ENCODE measurements around the gene SULT1C2. TPM values are rescaled to one million over a fixed set of nuclear protein-coding genes. Genes with fewer than 3 reads are reported as not detected.

SULT1C2 gene
- total and polyA plus RNA-seq, 2 donors (not counting 1 experiment from before 2014, with no cell fraction given) = not detected

GRCh38 chr2:108316033-108316432 is 27.3 kb downstream of the SULT1C2 start:
- Histone ChIP-seq H3K27ac (ENCODE audit: low read length in 2 of 2) (no peak overlapping the region), H3K4me3 (ENCODE audit: control extremely low read depth in 1 of 5, extremely low read depth in 1 of 5, insufficient read depth in 1 of 5, low read depth in 2 of 5, low read length in 4 of 5) (no peak overlapping the region), H3K4me2 (replicated peaks; ENCODE audit: low read depth, low read length, poor library complexity, severe bottlenecking) (no peak overlapping the region), H3K27me3 (replicated peaks in 1 of 4; ENCODE audit: control extremely low read depth in 1 of 4, control insufficient read depth in 3 of 4, insufficient read depth in 4 of 4, low read length in 3 of 4) (no peaks in the 10 kb centered on the region), H4K20me1 (ENCODE audit: control insufficient read depth, insufficient read depth, low read length, poor library complexity, severe bottlenecking) (no peaks in the 10 kb centered on the region), H3K79me2 (ENCODE audit: control insufficient read depth, insufficient read depth, low read length) (no peaks in the 10 kb centered on the region), H3K9ac (ENCODE audit: low read length) (no peak overlapping the region), H3K9me3 (ENCODE audit: control extremely low read depth in 1 of 3, control insufficient read depth in 2 of 3, insufficient read depth in 1 of 3, low read length in 2 of 3) (peaks cover 0 to 6% (median 0%) of the 10 kb centered on the region in 3 donors), H3K36me3 (replicated peaks in 1 of 2; ENCODE audit: control extremely low read depth in 1 of 2, control insufficient read depth in 1 of 2, extremely low read depth in 1 of 2, insufficient read depth in 2 of 2, low read length in 1 of 2) (no peaks in the 10 kb centered on the region), H2AFZ (ENCODE audit: insufficient read depth, low read depth, low read length, poor library complexity, severe bottlenecking) (no peak overlapping the region), H3K4me1 (ENCODE audit: control insufficient read depth in 2 of 2, insufficient read depth in 2 of 2, low read length in 2 of 2) (no peaks in the 10 kb centered on the region)
- no peak for TF ChIP-seq CTCF (IDR thresholded peaks at IDR 0.05)
- no peak for TF ChIP-seq EZH2 (IDR thresholded peaks at IDR 0.05; ENCODE audit: borderline replicate concordance, insufficient read depth, low read depth, low read length, poor library complexity, severe bottlenecking)
- Mint-ChIP-seq H3K27me3 (peaks cover 4% of the 10 kb centered on the region), H3K4me3 (no peak overlapping the region), H3K9me3 (ENCODE audit: insufficient read depth) (no peaks in the 10 kb centered on the region), H3K27ac (no peak overlapping the region), H3K4me1 (no peaks in the 10 kb centered on the region)
- DNase-seq (no peak), ATAC-seq (ENCODE audit: low read depth) (no peak)
- ChIA-PET POLR2A (no interaction called here), CTCF (no interaction called here)
- intact Hi-C loops (cut with micrococcal nuclease) = no loop called here
- 74% methylated on average over 3 of the region's 6 CpGs for WGBS (ENCODE audit: insufficient coverage)

GRCh38 chr2:108316461-108317258 is 28.0 kb downstream of the SULT1C2 start:
- no peak overlapping the region for H3K4me3 ChIP-seq (ENCODE audit: control extremely low read depth in 1 of 5, extremely low read depth in 1 of 5, insufficient read depth in 1 of 5, low read depth in 2 of 5, low read length in 4 of 5)
- H3K36me3 ChIP-seq (replicated peaks in 1 of 2; ENCODE audit: control extremely low read depth in 1 of 2, control insufficient read depth in 1 of 2, extremely low read depth in 1 of 2, insufficient read depth in 2 of 2, low read length in 1 of 2) = no peaks in the 10 kb centered on the region
- ATAC-seq (ENCODE audit: low read depth) (no peak), DNase-seq (no peak)
- H3K9ac ChIP-seq (ENCODE audit: low read length) = no peak overlapping the region
- no peak overlapping the region for H2AFZ ChIP-seq (ENCODE audit: insufficient read depth, low read depth, low read length, poor library complexity, severe bottlenecking)
- ChIA-PET CTCF (no interaction called here), POLR2A (no interaction called here)
- no peaks in the 10 kb centered on the region for H3K9me3 Mint-ChIP-seq (ENCODE audit: insufficient read depth)
- H3K9me3 ChIP-seq (ENCODE audit: control extremely low read depth in 1 of 3, control insufficient read depth in 2 of 3, insufficient read depth in 1 of 3, low read length in 2 of 3) = peaks cover 0 to 4% (median 0%) of the 10 kb centered on the region in 3 donors
- H3K4me3 Mint-ChIP-seq = no peak overlapping the region
- H3K27me3 ChIP-seq (replicated peaks in 1 of 4; ENCODE audit: control extremely low read depth in 1 of 4, control insufficient read depth in 3 of 4, insufficient read depth in 4 of 4, low read length in 3 of 4) = no peaks in the 10 kb centered on the region
- H3K4me1 ChIP-seq (ENCODE audit: control insufficient read depth in 2 of 2, insufficient read depth in 2 of 2, low read length in 2 of 2) = no peaks in the 10 kb centered on the region
- H3K27ac ChIP-seq (ENCODE audit: low read length in 2 of 2) = no peak overlapping the region
- no peak overlapping the region for H3K4me2 ChIP-seq (replicated peaks; ENCODE audit: low read depth, low read length, poor library complexity, severe bottlenecking)
- no peak for TF ChIP-seq CTCF (IDR thresholded peaks at IDR 0.05)
- TF ChIP-seq EZH2 (IDR thresholded peaks at IDR 0.05; ENCODE audit: borderline replicate concordance, insufficient read depth, low read depth, low read length, poor library complexity, severe bottlenecking) = no peak
- intact Hi-C loops (cut with micrococcal nuclease) = no loop called here
- H3K27me3 Mint-ChIP-seq = peaks cover 4% of the 10 kb centered on the region
- no peaks in the 10 kb centered on the region for H3K79me2 ChIP-seq (ENCODE audit: control insufficient read depth, insufficient read depth, low read length)
- no peaks in the 10 kb centered on the region for H3K4me1 Mint-ChIP-seq
- H4K20me1 ChIP-seq (ENCODE audit: control insufficient read depth, insufficient read depth, low read length, poor library complexity, severe bottlenecking) = no peaks in the 10 kb centered on the region
- H3K27ac Mint-ChIP-seq = no peak overlapping the region
- 95% methylated on average over 13 of the region's 13 CpGs for WGBS (ENCODE audit: insufficient coverage)
